HepG2 (cell line): ENCODE measurements around the gene ERP27. TPM values are rescaled to one million over a fixed set of nuclear protein-coding genes. Genes with fewer than 3 reads are reported as not detected.

Source experiments
- ATAC-seq: fragments of 200-7000 bp; cut with Tn5 transposase; 3 replicates; pipeline ENCODE4 v1.9.1; 2020; ENCODE audit warnings: mild to moderate bottlenecking, moderate library complexity
- BruUV-seq: library from RNA; stranded (reverse); fragments of 400-500 nt; replicated peaks from 2 replicates; lab custom pipeline; 2021; lab: Mats Ljungman, UMichigan
- CTCF ChIA-PET: fragments of 300-600 bp; formaldehyde crosslinking; extraction: SDS; loops from one replicate; lab custom pipeline; 2021; ENCODE audit warnings: low total read pairs, inconsistent platforms, low intra/inter-chr PET ratio; lab: Yijun Ruan, JAX
- POLR2A ChIA-PET: fragments of 350-600 bp; sonication (Branson Sonifier 250); formaldehyde crosslinking; loops from one replicate; lab custom pipeline; 2020; ENCODE audit warnings: antibody characterized with exemption, inconsistent platforms; lab: Yijun Ruan, JAX
- DNase-seq: peaks from one replicate; pipeline ENCODE4 v3.0.0-alpha.2; 2015; ENCODE audit warnings: low spot score
- FAIRE-seq: peaks from 3 replicates; lab custom pipeline; 2011; peaks lifted over from hg19 to GRCh38; lab: Jason Lieb, UNC
- H2AFZ ChIP-seq: one replicate; pipeline ENCODE4 v1.6.1; 2011; ENCODE audit warnings: low read length, inconsistent platforms
- H3K27ac ChIP-seq: fragments of 300-600 bp; 3 replicates; pipeline ENCODE4 v1.8.0; 2011; ENCODE audit warnings: mixed run types, mild to moderate bottlenecking, mixed read lengths, low read length, inconsistent platforms; ENCODE audit not compliant: insufficient read depth; ENCODE audit errors: extremely low read length
- H3K27me3 ChIP-seq, 2 experiments: fragments of 200-600 bp in 1 of 2; 2 replicates in 1 of 2; 3 replicates in 1 of 2; pipeline versions ENCODE4 v1.6.0 to v1.8.0; 2011; ENCODE audit warnings: low read length in 2 of 2, mild to moderate bottlenecking in 2 of 2, moderate library complexity in 2 of 2, inconsistent platforms in 1 of 2; ENCODE audit not compliant: insufficient read depth in 2 of 2, control insufficient read depth in 1 of 2
- H3K36me3 ChIP-seq, 2 experiments: fragments of 200-600 bp in 1 of 2; replicated peaks in 1 of 2; 2 replicates in 1 of 2; 3 replicates in 1 of 2; pipeline versions ENCODE4 v1.5.1 to v1.8.0; 2011; ENCODE audit warnings: low read length in 2 of 2, inconsistent platforms in 1 of 2; ENCODE audit not compliant: insufficient read depth in 2 of 2, control insufficient read depth in 1 of 2
- H3K4me1 ChIP-seq: 2 replicates; pipeline ENCODE4 v1.5.1; 2012; ENCODE audit warnings: low read length, inconsistent platforms; ENCODE audit not compliant: insufficient read depth
- H3K4me2 ChIP-seq: 2 replicates; pipeline ENCODE4 v1.6.0; 2011; ENCODE audit warnings: low read depth, low read length, inconsistent platforms
- H3K4me3 ChIP-seq, 3 experiments: fragments of 200-600 bp in 1 of 3; sonication (generic), shearing (Covaris generic) in 1 of 3; replicated peaks in 1 of 3; 2 replicates each; pipeline ENCODE4 v1.5.1; 2011 to 2016; ENCODE audit warnings: low read length in 3 of 3, inconsistent platforms in 2 of 3, low read depth in 2 of 3, mild to moderate bottlenecking in 2 of 3, control low read depth in 1 of 3, mixed read lengths in 1 of 3; ENCODE audit not compliant: insufficient read depth in 1 of 3
- H3K79me2 ChIP-seq: one replicate; pipeline ENCODE4 v1.6.1; 2011; ENCODE audit warnings: low read length, inconsistent platforms; ENCODE audit not compliant: insufficient read depth
- H3K9ac ChIP-seq: 2 replicates; pipeline ENCODE4 v1.6.0; 2011; ENCODE audit warnings: mild to moderate bottlenecking, low read depth, low read length, inconsistent platforms; ENCODE audit not compliant: insufficient read depth
- H3K9me3 ChIP-seq: 2 replicates; pipeline ENCODE4 v1.5.1; 2012; ENCODE audit warnings: mild to moderate bottlenecking, low read length
- H4K20me1 ChIP-seq: 2 replicates; pipeline ENCODE4 v1.6.0; 2011; ENCODE audit warnings: inconsistent platforms, mild to moderate bottlenecking, low read length, moderate library complexity; ENCODE audit not compliant: insufficient read depth
- EED ChIP-seq: sonication (generic); formaldehyde crosslinking; IDR thresholded peaks from 2 replicates; pipeline ENCODE4 v1.5.0; 2020; ENCODE audit warnings: mild to moderate bottlenecking, missing genetic modification reagents
- GTF2F1 ChIP-seq: fragments of 150-350 bp; IDR thresholded peaks from 2 replicates; pipeline ENCODE4 v1.6.1; 2014; ENCODE audit warnings: low read length
- TBL1XR1 ChIP-seq: fragments of 150-350 bp; IDR thresholded peaks from 2 replicates; pipeline ENCODE4 v1.6.1; 2014; ENCODE audit warnings: borderline replicate concordance, low read length; ENCODE audit not compliant: partially characterized antibody
- ZBTB21 ChIP-seq: sonication (generic); formaldehyde crosslinking; IDR thresholded peaks from 2 replicates; pipeline ENCODE4 v1.4.0; 2020; ENCODE audit warnings: missing genetic modification reagents
- ZFP82 ChIP-seq: sonication (generic); formaldehyde crosslinking; IDR thresholded peaks from 2 replicates; pipeline ENCODE4 v1.5.1; 2020; ENCODE audit warnings: mild to moderate bottlenecking, missing genetic modification reagents, borderline replicate concordance
- WGBS: methylation state at CpG from one replicate; pipeline ENCODE4 v1.1.6; 2017; ENCODE audit warnings: low lambda C conversion rate; 5-methylcytosine and 5-hydroxymethylcytosine counted together
- in situ Hi-C: cut with HindIII; loops from 2 replicates; pipeline ENCODE4 v1.10.0; 2017; ENCODE audit warnings: low pct_unique_long_range_greater_than_20kb; ENCODE audit not compliant: extremely low pct_ligation_motif_present
- intact Hi-C: fragments of 100-400 bp; cut with micrococcal nuclease; formaldehyde crosslinking; loops from one replicate; pipeline ENCODE4 v1.10.0; 2022; ENCODE audit not compliant: unreplicated experiment
- polyA plus RNA-seq, 8 experiments: library from polyadenylated mRNA; depleted of rRNA in 3 of 8; stranded (reverse) in 7 of 8; unstranded in 1 of 8; fragments of >200 nt; fragmentation: Illumina TruSeq in 4 of 8; extraction: Trizol in 4 of 8; gene quantifications; 2 replicates each; pipeline versions ENCODE4 v1.2.1 to v1.2.3, GENCODE V29; 2011 to 2016; ENCODE audit warnings: low read depth in 4 of 8, missing spikeins in 1 of 8, mixed read lengths in 1 of 8; ENCODE audit not compliant: insufficient read depth in 1 of 8
- total RNA-seq, 5 experiments: library from RNA; depleted of rRNA; stranded (reverse); fragments of >200 nt; fragmentation: Illumina TruSeq; extraction: Trizol; gene quantifications; 2 replicates each; pipeline ENCODE4 v1.2.3, GENCODE V29; 2016; ENCODE audit warnings: low read depth in 1 of 5
- TF ChIP-seq, protein P1 (sequence below): sonication (generic); formaldehyde crosslinking; IDR thresholded peaks from 2 replicates; pipeline ENCODE4 v1.9.0; 2021; ENCODE audit warnings: missing genetic modification reagents, mild to moderate bottlenecking, borderline replicate concordance
- TF ChIP-seq, protein P2 (sequence below): sonication (generic); formaldehyde crosslinking; IDR thresholded peaks from 2 replicates; pipeline ENCODE4 v1.4.0; 2020; ENCODE audit warnings: missing genetic modification reagents, borderline replicate concordance
- TF ChIP-seq, protein P3 (sequence below): sonication (generic); formaldehyde crosslinking; IDR thresholded peaks from 2 replicates; pipeline ENCODE4 v1.8.0; 2023; ENCODE audit warnings: mild to moderate bottlenecking, missing genetic modification reagents
- TF ChIP-seq, protein P4 (sequence below): sonication (generic); formaldehyde crosslinking; IDR thresholded peaks from 2 replicates; pipeline ENCODE4 v1.5.0; 2020; ENCODE audit warnings: missing genetic modification reagents

ERP27 gene
- total and polyA plus RNA-seq, 2 of the 13 experiments (the other 11 are each of a cell fraction or from before 2014, with no cell fraction given) = 1.8 to 6.6 TPM

- intact Hi-C loops (no loop called here), in situ Hi-C loops (no loop called here)
- DNase-seq (no peak), FAIRE-seq (no peak), ATAC-seq (no peak)
- peaks cover 7% of the 10 kb centered on the region; the same call in 1 of the 2 replicates for H3K4me1 ChIP-seq
- no peak overlapping the region for H3K4me2 ChIP-seq
- no peak overlapping the region for H3K27ac ChIP-seq
- ChIA-PET POLR2A (no interaction called here), CTCF (no interaction called here)
- TF ChIP-seq ZBTB21 (CRISPR knock-in tag) (no peak), TBL1XR1 (no peak)
- TF ChIP-seq, protein P1, sequence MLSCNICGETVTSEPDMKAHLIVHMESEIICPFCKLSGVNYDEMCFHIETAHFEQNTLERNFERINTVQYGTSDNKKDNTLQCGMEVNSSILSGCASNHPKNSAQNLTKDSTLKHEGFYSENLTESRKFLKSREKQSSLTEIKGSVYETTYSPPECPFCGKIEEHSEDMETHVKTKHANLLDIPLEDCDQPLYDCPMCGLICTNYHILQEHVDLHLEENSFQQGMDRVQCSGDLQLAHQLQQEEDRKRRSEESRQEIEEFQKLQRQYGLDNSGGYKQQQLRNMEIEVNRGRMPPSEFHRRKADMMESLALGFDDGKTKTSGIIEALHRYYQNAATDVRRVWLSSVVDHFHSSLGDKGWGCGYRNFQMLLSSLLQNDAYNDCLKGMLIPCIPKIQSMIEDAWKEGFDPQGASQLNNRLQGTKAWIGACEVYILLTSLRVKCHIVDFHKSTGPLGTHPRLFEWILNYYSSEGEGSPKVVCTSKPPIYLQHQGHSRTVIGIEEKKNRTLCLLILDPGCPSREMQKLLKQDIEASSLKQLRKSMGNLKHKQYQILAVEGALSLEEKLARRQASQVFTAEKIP (CRISPR knock-in tag) = no peak
- no peak overlapping the region for H2AFZ ChIP-seq
- H4K20me1 ChIP-seq = no peaks in the 10 kb centered on the region
- no peak overlapping the region for H3K9ac ChIP-seq
- no peaks in the 10 kb centered on the region for H3K79me2 ChIP-seq
- no TSS peak for BruUV-seq
- no peak overlapping the region for H3K4me3 ChIP-seq
- H3K9me3 ChIP-seq = no peaks in the 10 kb centered on the region
- H3K27me3 ChIP-seq = no peaks in the 10 kb centered on the region
- no peaks in the 10 kb centered on the region for H3K36me3 ChIP-seq
Observed at GRCh38 chr12:14930299-14930698, 8.0 kb downstream of the ERP27 start.

DNA sequence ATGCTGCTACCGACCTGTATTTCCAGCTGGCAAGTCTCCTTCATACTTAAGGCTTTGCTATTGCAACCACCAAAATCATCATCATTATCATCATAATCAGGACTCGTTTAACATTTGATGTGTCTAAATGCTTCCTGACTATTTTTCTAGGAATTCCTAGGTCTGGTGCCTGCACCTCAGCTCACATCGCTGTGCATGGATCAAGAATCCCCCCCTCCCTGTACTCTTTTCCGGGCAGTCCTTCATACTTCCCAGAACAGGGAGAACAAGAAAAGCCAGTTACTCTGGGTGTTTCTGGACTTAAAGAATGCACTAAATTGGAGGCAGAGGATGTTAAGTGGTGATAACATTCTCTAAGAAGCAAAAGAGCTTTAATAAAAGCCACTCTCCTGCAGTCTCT, 9.4 kb downstream of the ERP27 start:
- Histone ChIP-seq H4K20me1 (no peaks in the 10 kb centered on the region), H3K4me3 (no peak overlapping the region), H3K4me1 (no peaks in the 10 kb centered on the region), H3K36me3 (no peaks in the 10 kb centered on the region), H3K4me2 (no peak overlapping the region)
- POLR2A ChIA-PET = no interaction called here
- in situ Hi-C loops (no loop called here), intact Hi-C loops (no loop called here)
- no TSS peak for BruUV-seq
- ATAC-seq = no peak
- WGBS = 70% methylated on average over 4 of the region's 4 CpGs
- TF ChIP-seq ZFP82 (CRISPR knock-in tag) (no peak), GTF2F1 (no peak), EED (CRISPR knock-in tag) (no peak)
- TF ChIP-seq, protein P2, sequence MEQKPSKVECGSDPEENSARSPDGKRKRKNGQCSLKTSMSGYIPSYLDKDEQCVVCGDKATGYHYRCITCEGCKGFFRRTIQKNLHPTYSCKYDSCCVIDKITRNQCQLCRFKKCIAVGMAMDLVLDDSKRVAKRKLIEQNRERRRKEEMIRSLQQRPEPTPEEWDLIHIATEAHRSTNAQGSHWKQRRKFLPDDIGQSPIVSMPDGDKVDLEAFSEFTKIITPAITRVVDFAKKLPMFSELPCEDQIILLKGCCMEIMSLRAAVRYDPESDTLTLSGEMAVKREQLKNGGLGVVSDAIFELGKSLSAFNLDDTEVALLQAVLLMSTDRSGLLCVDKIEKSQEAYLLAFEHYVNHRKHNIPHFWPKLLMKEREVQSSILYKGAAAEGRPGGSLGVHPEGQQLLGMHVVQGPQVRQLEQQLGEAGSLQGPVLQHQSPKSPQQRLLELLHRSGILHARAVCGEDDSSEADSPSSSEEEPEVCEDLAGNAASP (CRISPR knock-in tag) = no peak
- TF ChIP-seq, protein P3, sequence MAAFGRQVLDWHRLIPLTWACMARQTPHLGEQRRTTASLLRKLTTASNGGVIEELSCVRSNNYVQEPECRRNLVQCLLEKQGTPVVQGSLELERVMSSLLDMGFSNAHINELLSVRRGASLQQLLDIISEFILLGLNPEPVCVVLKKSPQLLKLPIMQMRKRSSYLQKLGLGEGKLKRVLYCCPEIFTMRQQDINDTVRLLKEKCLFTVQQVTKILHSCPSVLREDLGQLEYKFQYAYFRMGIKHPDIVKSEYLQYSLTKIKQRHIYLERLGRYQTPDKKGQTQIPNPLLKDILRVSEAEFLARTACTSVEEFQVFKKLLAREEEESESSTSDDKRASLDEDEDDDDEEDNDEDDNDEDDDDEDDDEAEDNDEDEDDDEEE (CRISPR knock-in tag) = no peak
- TF ChIP-seq, protein P4, sequence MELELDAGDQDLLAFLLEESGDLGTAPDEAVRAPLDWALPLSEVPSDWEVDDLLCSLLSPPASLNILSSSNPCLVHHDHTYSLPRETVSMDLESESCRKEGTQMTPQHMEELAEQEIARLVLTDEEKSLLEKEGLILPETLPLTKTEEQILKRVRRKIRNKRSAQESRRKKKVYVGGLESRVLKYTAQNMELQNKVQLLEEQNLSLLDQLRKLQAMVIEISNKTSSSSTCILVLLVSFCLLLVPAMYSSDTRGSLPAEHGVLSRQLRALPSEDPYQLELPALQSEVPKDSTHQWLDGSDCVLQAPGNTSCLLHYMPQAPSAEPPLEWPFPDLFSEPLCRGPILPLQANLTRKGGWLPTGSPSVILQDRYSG (CRISPR knock-in tag) = no peak
- TF ChIP-seq, all 625 proteins: peak for 0
- no peak overlapping the region for H3K27ac ChIP-seq
- no peak overlapping the region for H3K9ac ChIP-seq
- H3K79me2 ChIP-seq = no peaks in the 10 kb centered on the region
- no peaks in the 10 kb centered on the region for H3K27me3 ChIP-seq
- DNase-seq (no peak), FAIRE-seq (no peak)
- H2AFZ ChIP-seq = no peak overlapping the region
- no peaks in the 10 kb centered on the region for H3K9me3 ChIP-seq
- CTCF ChIA-PET = no interaction called here
